ENCODE data around the gene XRCC3. TPM values are rescaled to one million over a fixed set of nuclear protein-coding genes. Genes with fewer than 3 reads are reported as not detected.

The XRCC3 gene
- total and polyA plus RNA-seq, 8 donors, result 9.2 to 26.0 (median 17.8) TPM

DNA sequence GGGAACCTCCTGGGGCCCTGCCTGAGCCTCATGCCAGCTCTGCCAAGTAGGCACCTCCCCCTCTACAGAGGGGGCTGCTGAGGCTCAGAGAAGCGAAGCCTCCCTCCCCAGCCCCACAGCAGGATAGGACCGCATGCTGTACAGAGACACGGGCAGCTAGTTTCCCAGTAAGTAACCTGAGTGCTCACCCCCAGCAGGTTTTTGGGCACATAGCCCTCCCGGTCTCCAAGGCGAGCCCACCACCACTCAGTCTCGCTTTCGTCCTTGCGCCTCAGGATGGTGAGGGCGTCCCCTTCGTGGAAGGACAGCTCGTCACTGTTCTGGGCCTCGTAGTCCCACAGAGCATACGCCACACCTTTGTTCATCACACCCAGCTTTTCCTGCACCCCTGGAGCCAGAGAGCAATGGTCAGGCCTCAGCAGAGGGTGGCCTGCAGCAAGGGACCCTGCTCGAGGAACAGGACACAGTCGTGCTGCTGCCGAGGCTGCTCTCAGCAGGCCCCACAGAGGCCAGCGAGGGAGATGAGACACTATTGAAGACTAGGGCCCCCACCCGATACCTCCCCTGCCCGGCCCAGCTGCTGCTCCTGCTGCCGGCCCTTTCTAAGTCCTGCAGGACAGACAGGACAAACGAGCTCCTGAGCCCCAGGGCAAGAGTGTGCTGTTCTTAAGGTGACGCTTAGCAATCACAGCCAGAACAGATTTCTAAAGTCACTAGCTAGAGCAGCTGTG lies 20.7 kb upstream of the XRCC3 start:
- ATAC-seq (no peak), DNase-seq (peak in 1 of 4 donors; percentile 67)
- H3K36me3 ChIP-seq, result peaks cover 0 to 95% of the 10 kb centered on the region in 2 donors
- H3K27ac ChIP-seq, result no peak overlapping the region
- no peaks in the 10 kb centered on the region for H3K4me1 ChIP-seq
- no peak overlapping the region for H3K4me3 ChIP-seq
- no peaks in the 10 kb centered on the region for H3K27me3 ChIP-seq
- H3K9me3 ChIP-seq, result no peaks in the 10 kb centered on the region
- TF ChIP-seq, protein P1, sequence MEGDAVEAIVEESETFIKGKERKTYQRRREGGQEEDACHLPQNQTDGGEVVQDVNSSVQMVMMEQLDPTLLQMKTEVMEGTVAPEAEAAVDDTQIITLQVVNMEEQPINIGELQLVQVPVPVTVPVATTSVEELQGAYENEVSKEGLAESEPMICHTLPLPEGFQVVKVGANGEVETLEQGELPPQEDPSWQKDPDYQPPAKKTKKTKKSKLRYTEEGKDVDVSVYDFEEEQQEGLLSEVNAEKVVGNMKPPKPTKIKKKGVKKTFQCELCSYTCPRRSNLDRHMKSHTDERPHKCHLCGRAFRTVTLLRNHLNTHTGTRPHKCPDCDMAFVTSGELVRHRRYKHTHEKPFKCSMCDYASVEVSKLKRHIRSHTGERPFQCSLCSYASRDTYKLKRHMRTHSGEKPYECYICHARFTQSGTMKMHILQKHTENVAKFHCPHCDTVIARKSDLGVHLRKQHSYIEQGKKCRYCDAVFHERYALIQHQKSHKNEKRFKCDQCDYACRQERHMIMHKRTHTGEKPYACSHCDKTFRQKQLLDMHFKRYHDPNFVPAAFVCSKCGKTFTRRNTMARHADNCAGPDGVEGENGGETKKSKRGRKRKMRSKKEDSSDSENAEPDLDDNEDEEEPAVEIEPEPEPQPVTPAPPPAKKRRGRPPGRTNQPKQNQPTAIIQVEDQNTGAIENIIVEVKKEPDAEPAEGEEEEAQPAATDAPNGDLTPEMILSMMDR (IDR thresholded peaks at IDR 0.05), result no peak
- intact Hi-C loops (cut with DNase I), result no loop called here

- Histone ChIP-seq H3K36me3 (peaks cover 0 to 91% of the 10 kb centered on the region in 2 donors), H3K4me3 (no peak overlapping the region), H3K4me1 (no peaks in the 10 kb centered on the region), H3K9me3 (no peaks in the 10 kb centered on the region), H3K27me3 (no peaks in the 10 kb centered on the region), H3K27ac (no peak overlapping the region)
- DNase-seq (peak in 1 of 4 donors; percentile 49), ATAC-seq (no peak)
- TF ChIP-seq, protein P1 (IDR thresholded peaks at IDR 0.05), result no peak
- intact Hi-C loops (cut with DNase I), result no loop called here
These were observed 20.2 kb upstream of the XRCC3 start for GRCh38 chr14:103735439-103735814.

DNA sequence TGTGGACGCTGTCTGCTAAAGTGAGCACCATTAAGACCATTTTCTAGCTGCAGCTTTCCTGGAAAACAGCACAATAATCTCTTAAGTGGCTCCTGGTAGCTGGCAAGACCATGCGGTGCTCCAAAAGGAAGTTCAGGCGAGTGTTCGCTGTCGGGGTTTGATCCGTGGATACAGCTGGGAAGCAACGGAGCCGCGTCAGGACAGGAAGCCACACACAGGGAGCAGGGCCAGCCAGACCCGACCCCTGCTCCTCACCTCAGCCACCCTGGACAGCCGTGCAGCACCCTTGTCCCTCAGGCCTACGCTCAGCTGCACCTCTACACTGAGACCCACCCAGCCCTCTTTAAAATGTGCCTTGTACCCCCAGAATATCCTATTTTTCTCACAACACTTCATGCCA lies 19.8 kb upstream of the XRCC3 start:
- Histone ChIP-seq H3K27ac (no peak overlapping the region), H3K4me3 (no peak overlapping the region), H3K27me3 (no peaks in the 10 kb centered on the region), H3K4me1 (no peaks in the 10 kb centered on the region), H3K9me3 (no peaks in the 10 kb centered on the region), H3K36me3 (peaks cover 0 to 91% of the 10 kb centered on the region in 2 donors)
- TF ChIP-seq, protein P1 (IDR thresholded peaks at IDR 0.05), result no peak
- intact Hi-C loops (cut with DNase I), result no loop called here
- no peak for ATAC-seq
- peak in 1 of 4 donors; percentile 55 for DNase-seq

GRCh38 chr14:103734081-103734888 lies 19.0 kb upstream of the XRCC3 start:
- H3K27ac ChIP-seq, result no peak overlapping the region
- ATAC-seq, result no peak

More at GRCh38 chr14:103734081-103734888, 19.0 kb upstream of the XRCC3 start:
- Histone ChIP-seq H3K27me3 (no peaks in the 10 kb centered on the region), H3K4me3 (no peak overlapping the region), H3K36me3 (peaks cover 0 to 91% of the 10 kb centered on the region in 2 donors), H3K4me1 (peaks cover 0 to 3% of the 10 kb centered on the region in 2 donors), H3K9me3 (no peaks in the 10 kb centered on the region)
- intact Hi-C loops (cut with DNase I), result no loop called here
- DNase-seq, result peak in 1 of 4 donors; percentile 65
- TF ChIP-seq, protein P1 (IDR thresholded peaks at IDR 0.05), result no peak

Measured in left lung (tissue), 10 donors.